Measurements from ENCODE around the gene TNFRSF13B. TPM values are rescaled to one million over a fixed set of nuclear protein-coding genes. Genes with fewer than 3 reads are reported as not detected.
A peak's percentile ranks its signal among the peaks of the same experiment; 100 is the strongest.

Gene TNFRSF13B
- total and polyA plus RNA-seq, 2 donors (not counting 1 experiment from before 2014, with no cell fraction given) = not detected

DNA sequence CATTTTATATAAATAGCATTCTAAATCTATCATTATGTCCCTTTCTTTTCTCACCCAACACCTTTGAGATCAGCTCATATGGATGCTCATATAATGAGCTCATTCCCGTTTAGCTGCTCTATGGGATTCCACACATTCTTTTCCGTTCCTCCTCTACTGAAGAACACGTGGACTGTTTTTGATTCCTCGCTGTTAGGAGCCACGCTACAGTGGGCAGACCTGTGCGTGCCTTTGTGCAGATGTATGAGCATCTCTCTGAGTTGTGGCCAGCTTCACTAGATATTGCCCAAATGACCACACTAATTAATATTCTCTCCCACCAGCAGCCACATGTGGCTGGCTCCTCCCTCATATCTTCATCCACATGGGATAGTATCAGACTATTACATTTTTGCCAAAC lies 6.0 kb upstream of the TNFRSF13B start:
- no peak overlapping the region for H3K27ac ChIP-seq (ENCODE audit: insufficient read depth, low read length)
- TF ChIP-seq EZH2 (IDR thresholded peaks at IDR 0.05; ENCODE audit: low read length, missing control alignments) = no peak
- no peak for TF ChIP-seq CTCF (conservative IDR thresholded peaks at IDR 0.05 in 1 of 2, IDR thresholded peaks at IDR 0.05 in 1 of 2; ENCODE audit: low read depth in 1 of 2, low read length in 2 of 2)
- H3K4me1 ChIP-seq (ENCODE audit: control insufficient read depth, extremely low read depth, insufficient read depth, low read length) = no peaks in the 10 kb centered on the region
- H3K27me3 ChIP-seq (ENCODE audit: control insufficient read depth, insufficient read depth, low read length) = no peaks in the 10 kb centered on the region
- no peak overlapping the region for H3K4me2 ChIP-seq (ENCODE audit: extremely low read depth, insufficient read depth, low read length)
- H3K4me3 ChIP-seq (replicated peaks in 1 of 4; ENCODE audit: control extremely low read depth in 1 of 4, insufficient read depth in 1 of 4, low read depth in 3 of 4, low read length in 4 of 4) = no peak overlapping the region
- H3K9me3 ChIP-seq (ENCODE audit: control insufficient read depth, insufficient read depth, low read depth, low read length) = no peaks in the 10 kb centered on the region
- H3K36me3 ChIP-seq (ENCODE audit: control insufficient read depth, insufficient read depth, low read length) = no peaks in the 10 kb centered on the region
- H2AFZ ChIP-seq (ENCODE audit: low read length) = no peak overlapping the region
- H3K9ac ChIP-seq (ENCODE audit: insufficient read depth, low read length) = no peak overlapping the region
- H3K79me2 ChIP-seq (ENCODE audit: control insufficient read depth, insufficient read depth, low read length) = no peaks in the 10 kb centered on the region
- peak in 1 of 2 donors; percentile 86 for DNase-seq (ENCODE audit: low read depth in 2 of 2)
- no peaks in the 10 kb centered on the region for H4K20me1 ChIP-seq (ENCODE audit: control insufficient read depth, extremely low read depth, insufficient read depth, low read length)

DNA sequence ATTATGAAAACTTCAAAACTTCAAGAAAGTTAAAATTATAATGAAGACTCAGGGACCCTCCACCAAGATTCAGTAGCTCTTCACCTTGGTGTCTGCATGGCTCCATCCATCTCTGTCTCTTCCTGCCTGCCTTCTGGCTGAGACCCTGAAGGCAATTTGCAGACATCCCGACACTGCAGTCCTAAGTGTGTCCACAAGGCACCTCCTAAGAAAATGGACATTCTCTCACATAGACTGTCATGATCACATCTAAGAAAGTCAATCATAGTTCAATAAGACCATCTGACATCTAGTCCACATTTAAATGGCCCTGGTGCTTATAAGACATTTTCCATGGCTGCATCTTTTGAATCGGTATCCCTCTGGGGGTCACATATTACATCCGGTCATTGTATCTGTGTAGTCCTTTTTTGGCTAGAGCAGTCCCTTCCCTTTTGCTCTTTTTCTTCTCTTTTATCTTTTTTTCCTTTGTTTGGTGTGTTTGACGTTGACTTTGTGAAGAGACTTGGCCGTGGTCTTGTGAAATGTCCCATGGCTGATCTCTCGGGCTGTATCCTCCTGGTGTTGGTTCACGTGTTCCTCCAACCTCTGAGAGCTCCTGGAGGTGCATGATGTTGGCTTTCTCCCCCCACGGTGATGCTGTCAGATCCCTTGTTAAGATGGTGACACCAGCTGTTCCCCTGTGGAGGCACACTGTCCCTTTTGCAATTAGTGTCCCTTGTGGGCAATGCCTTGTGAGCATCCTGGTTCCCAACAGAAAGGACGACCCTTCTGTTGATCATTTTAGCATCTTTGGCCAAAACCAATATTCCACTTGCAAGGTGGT lies 5.0 kb upstream of the TNFRSF13B start:
- H3K4me2 ChIP-seq (ENCODE audit: extremely low read depth, insufficient read depth, low read length) = no peak overlapping the region

More for the DNA sequence above, 5.0 kb upstream of the TNFRSF13B start:
- no peak overlapping the region for H3K9ac ChIP-seq (ENCODE audit: insufficient read depth, low read length)
- DNase-seq (ENCODE audit: low read depth in 2 of 2) = no peak
- H3K27ac ChIP-seq (ENCODE audit: insufficient read depth, low read length) = no peak overlapping the region
- no peak overlapping the region for H3K4me3 ChIP-seq (replicated peaks in 1 of 4; ENCODE audit: control extremely low read depth in 1 of 4, insufficient read depth in 1 of 4, low read depth in 3 of 4, low read length in 4 of 4)
- H3K4me1 ChIP-seq (ENCODE audit: control insufficient read depth, extremely low read depth, insufficient read depth, low read length) = no peaks in the 10 kb centered on the region
- H3K36me3 ChIP-seq (ENCODE audit: control insufficient read depth, insufficient read depth, low read length) = no peaks in the 10 kb centered on the region
- no peaks in the 10 kb centered on the region for H3K9me3 ChIP-seq (ENCODE audit: control insufficient read depth, insufficient read depth, low read depth, low read length)
- no peak for TF ChIP-seq EZH2 (IDR thresholded peaks at IDR 0.05; ENCODE audit: low read length, missing control alignments)
- TF ChIP-seq CTCF (conservative IDR thresholded peaks at IDR 0.05 in 1 of 2, IDR thresholded peaks at IDR 0.05 in 1 of 2; ENCODE audit: low read depth in 1 of 2, low read length in 2 of 2) = no peak
- H3K79me2 ChIP-seq (ENCODE audit: control insufficient read depth, insufficient read depth, low read length) = no peaks in the 10 kb centered on the region
- H3K27me3 ChIP-seq (ENCODE audit: control insufficient read depth, insufficient read depth, low read length) = no peaks in the 10 kb centered on the region
- H4K20me1 ChIP-seq (ENCODE audit: control insufficient read depth, extremely low read depth, insufficient read depth, low read length) = no peaks in the 10 kb centered on the region
- no peak overlapping the region for H2AFZ ChIP-seq (ENCODE audit: low read length)
